Liver (tissue), 9 donors: Measurements from ENCODE around the gene NUDT12. TPM values are rescaled to one million over a fixed set of nuclear protein-coding genes. Genes with fewer than 3 reads are reported as not detected.

ENCODE experiments used
- DNase-seq: peaks from one replicate; pipeline ENCODE4 v3.0.0-alpha.2; 2017; ENCODE audit warnings: low spot score
- H3K27ac ChIP-seq, 2 donors: one replicate each; pipeline ENCODE4 v1.7.0; 2013; ENCODE audit warnings: inconsistent platforms in 2 of 2, low read length in 2 of 2, control low read depth in 1 of 2, low read depth in 1 of 2, mild to moderate bottlenecking in 1 of 2
- H3K27me3 ChIP-seq, 4 donors: one replicate each; pipeline versions ENCODE4 v1.6.1 to v1.7.0; 2013; ENCODE audit warnings: low read length in 3 of 4, inconsistent platforms in 1 of 4, mild to moderate bottlenecking in 1 of 4, moderate library complexity in 1 of 4; ENCODE audit not compliant: control insufficient read depth in 4 of 4, insufficient read depth in 4 of 4
- H3K36me3 ChIP-seq, 4 donors: one replicate each; pipeline versions ENCODE4 v1.6.1 to v1.7.0; 2013; ENCODE audit warnings: low read length in 3 of 4, mild to moderate bottlenecking in 3 of 4, low read depth in 1 of 4, moderate library complexity in 1 of 4; ENCODE audit not compliant: control insufficient read depth in 4 of 4, insufficient read depth in 3 of 4
- H3K4me1 ChIP-seq, 4 donors: one replicate each; pipeline versions ENCODE4 v1.6.1 to v1.7.0; 2013; ENCODE audit warnings: low read length in 3 of 4, mild to moderate bottlenecking in 3 of 4, moderate library complexity in 1 of 4; ENCODE audit not compliant: control insufficient read depth in 4 of 4, insufficient read depth in 4 of 4
- H3K4me3 ChIP-seq, 3 donors: one replicate each; pipeline versions ENCODE4 v1.6.1 to v1.7.0; 2013; ENCODE audit warnings: low read length in 3 of 3, control low read depth in 1 of 3, low read depth in 1 of 3, mild to moderate bottlenecking in 1 of 3
- H3K9ac ChIP-seq, 2 donors: one replicate each; pipeline ENCODE4 v1.7.0; 2013; ENCODE audit warnings: low read length in 2 of 2, mild to moderate bottlenecking in 2 of 2, moderate library complexity in 2 of 2, control low read depth in 1 of 2, low read depth in 1 of 2
- H3K9me3 ChIP-seq, 4 donors: one replicate each; pipeline versions ENCODE4 v1.6.1 to v1.7.0; 2013; ENCODE audit warnings: low read length in 3 of 4; ENCODE audit not compliant: control insufficient read depth in 4 of 4
- FOXA1 ChIP-seq: IDR thresholded peaks from 2 replicates; pipeline ENCODE4 v1.6.1; 2016; ENCODE audit warnings: antibody characterized with exemption
- FOXA2 ChIP-seq: IDR thresholded peaks from 2 replicates; pipeline ENCODE4 v1.6.1; 2016; ENCODE audit warnings: antibody characterized with exemption
- HNF4A ChIP-seq, 2 donors: conservative IDR thresholded peaks; 2 replicates each; pipeline ENCODE4 v1.6.1; 2016; ENCODE audit warnings: antibody characterized with exemption in 2 of 2, mild to moderate bottlenecking in 2 of 2
- HNF4G ChIP-seq: IDR thresholded peaks from 2 replicates; pipeline ENCODE4 v1.6.1; 2016; ENCODE audit warnings: antibody characterized with exemption
- MAX ChIP-seq: IDR thresholded peaks from 2 replicates; pipeline ENCODE4 v1.6.1; 2016; ENCODE audit warnings: antibody characterized with exemption
- NR2F2 ChIP-seq: IDR thresholded peaks from 2 replicates; pipeline ENCODE4 v1.6.1; 2016; ENCODE audit warnings: antibody characterized with exemption
- RXRA ChIP-seq, 2 donors: IDR thresholded peaks; 2 replicates each; pipeline ENCODE4 v1.6.1; 2017 to 2018; ENCODE audit warnings: antibody characterized with exemption in 2 of 2, mild to moderate bottlenecking in 1 of 2
- SP1 ChIP-seq: IDR thresholded peaks from 2 replicates; pipeline ENCODE4 v1.6.1; 2018; ENCODE audit warnings: antibody characterized with exemption, mild to moderate bottlenecking
- TAF1 ChIP-seq: conservative IDR thresholded peaks from 2 replicates; pipeline ENCODE4 v1.6.1; 2016; ENCODE audit warnings: antibody characterized with exemption, mild to moderate bottlenecking
- YY1 ChIP-seq: IDR thresholded peaks from 2 replicates; pipeline ENCODE4 v1.6.1; 2016; ENCODE audit warnings: antibody characterized with exemption, mild to moderate bottlenecking
- ZBTB33 ChIP-seq: IDR thresholded peaks from 2 replicates; pipeline ENCODE4 v1.6.1; 2016; ENCODE audit warnings: antibody characterized with exemption
- WGBS: extraction: QIAGEN DNeasy Blood & Tissue Kit; methylation state at CpG from one replicate; pipeline ENCODE4 v1.1.7; 2013; 5-methylcytosine and 5-hydroxymethylcytosine counted together
- polyA plus RNA-seq, 2 donors: library from polyadenylated mRNA; stranded (reverse) in 1 of 2; unstranded in 1 of 2; fragments of 200-250 nt in 1 of 2; fragments of >200 nt in 1 of 2; fragmentation: Nextera tagmentation in 1 of 2; extraction: Ambion mirVana in 1 of 2; gene quantifications; one replicate each; pipeline versions ENCODE4 v1.2.1 to v1.2.3, GENCODE V29; 2013 to 2015
- total RNA-seq, 2 donors: library from RNA; depleted of rRNA; stranded (reverse); fragments of >200 nt; gene quantifications; one replicate each; pipeline ENCODE4 v1.2.3, GENCODE V29; 2014
- TF ChIP-seq, protein P1 (sequence below): IDR thresholded peaks from 2 replicates; pipeline ENCODE4 v1.6.1; 2016; ENCODE audit warnings: antibody characterized with exemption
- donor health status: healthy.
- donor health status: healthy.
- donor health status: healthy.
- donor health status: healthy.
- donor health status: healthy.

The NUDT12 gene
- total and polyA plus RNA-seq, 4 donors = 8.6 to 19.0 (median 13.3) TPM

DNA sequence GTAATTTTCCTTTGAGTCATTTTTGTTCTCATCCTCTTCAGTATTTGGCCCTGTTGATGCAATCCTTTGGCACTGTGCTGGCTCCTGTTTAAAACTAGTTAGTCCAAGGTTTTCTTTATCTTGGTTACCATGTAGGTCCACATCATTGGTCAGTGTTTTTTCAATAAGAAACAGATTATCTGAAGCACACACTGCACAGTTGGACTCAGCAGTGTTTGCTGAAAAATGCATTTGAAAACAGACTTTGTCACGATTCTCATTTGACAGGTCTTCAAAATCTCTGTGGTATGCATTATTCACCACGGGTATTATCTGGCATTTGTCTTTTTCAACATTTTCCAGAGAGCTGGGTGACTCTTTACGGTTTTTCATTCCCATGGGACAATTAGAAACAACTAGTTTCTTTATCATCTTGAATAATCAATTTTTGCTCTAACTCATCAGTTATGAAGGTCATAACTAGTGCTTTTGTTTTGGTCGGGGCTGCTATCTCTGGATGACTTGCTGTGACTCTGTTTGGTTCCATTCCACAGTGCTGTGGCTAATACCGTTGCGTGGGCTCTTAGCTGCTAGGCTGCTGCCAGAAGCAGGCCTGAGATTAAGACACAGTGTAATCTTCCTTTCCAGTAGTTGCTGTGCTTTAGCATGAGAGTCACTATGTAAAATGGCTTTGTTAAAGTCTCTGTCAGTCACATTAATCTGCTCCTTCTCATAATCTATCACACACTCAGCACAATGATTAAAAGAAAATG is 36.2 kb downstream of the NUDT12 start:
- no peak for DNase-seq
- no peaks in the 10 kb centered on the region for H3K4me1 ChIP-seq
- 79% methylated on average over 6 of the region's 6 CpGs for WGBS
- H3K27me3 ChIP-seq = no peaks in the 10 kb centered on the region
- no peaks in the 10 kb centered on the region for H3K9me3 ChIP-seq
- no peak overlapping the region for H3K4me3 ChIP-seq
- no peak overlapping the region for H3K27ac ChIP-seq
- H3K9ac ChIP-seq = no peak overlapping the region
- H3K36me3 ChIP-seq = no peaks in the 10 kb centered on the region
- TF ChIP-seq HNF4G (no peak), MAX (no peak), TAF1 (no peak), YY1 (no peak)

DNA sequence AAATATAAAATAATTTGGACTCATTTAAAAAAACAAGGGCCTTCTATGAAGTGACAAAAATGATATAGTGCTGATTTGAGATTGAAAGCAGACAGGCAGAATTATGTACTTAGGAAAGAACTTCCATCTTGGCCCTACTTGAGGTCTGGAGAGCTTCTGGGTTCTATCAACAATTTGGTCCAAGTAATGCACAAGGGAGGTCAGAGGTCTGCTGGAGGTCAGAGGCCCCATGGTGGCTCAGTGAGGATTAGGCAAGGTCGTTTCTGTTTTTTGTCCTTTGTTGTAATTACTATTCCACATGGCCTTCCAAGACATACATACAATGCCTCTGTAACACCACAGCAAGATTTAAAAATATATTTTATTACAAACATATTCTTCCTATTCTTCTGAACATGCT is 37.2 kb downstream of the NUDT12 start:
- no peak for DNase-seq
- H3K9ac ChIP-seq = no peak overlapping the region
- H3K9me3 ChIP-seq = no peaks in the 10 kb centered on the region
- no peaks in the 10 kb centered on the region for H3K36me3 ChIP-seq
- no peaks in the 10 kb centered on the region for H3K27me3 ChIP-seq
- H3K4me1 ChIP-seq = no peaks in the 10 kb centered on the region
- WGBS = 56% methylated on average over 1 of the region's 1 CpG
- H3K27ac ChIP-seq = no peak overlapping the region
- TF ChIP-seq FOXA2 = no peak
- TF ChIP-seq HNF4A (conservative IDR thresholded peaks at IDR 0.05) = no peak
- no peak for TF ChIP-seq YY1
- TF ChIP-seq RXRA (IDR thresholded peaks at IDR 0.05) = no peak
- TF ChIP-seq HNF4G = no peak
- TF ChIP-seq, protein P1, sequence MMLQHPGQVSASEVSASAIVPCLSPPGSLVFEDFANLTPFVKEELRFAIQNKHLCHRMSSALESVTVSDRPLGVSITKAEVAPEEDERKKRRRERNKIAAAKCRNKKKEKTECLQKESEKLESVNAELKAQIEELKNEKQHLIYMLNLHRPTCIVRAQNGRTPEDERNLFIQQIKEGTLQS = no peak
- TF ChIP-seq ZBTB33 = no peak
- TF ChIP-seq NR2F2 = peak; percentile 92
- H3K4me3 ChIP-seq = no peak overlapping the region

DNA sequence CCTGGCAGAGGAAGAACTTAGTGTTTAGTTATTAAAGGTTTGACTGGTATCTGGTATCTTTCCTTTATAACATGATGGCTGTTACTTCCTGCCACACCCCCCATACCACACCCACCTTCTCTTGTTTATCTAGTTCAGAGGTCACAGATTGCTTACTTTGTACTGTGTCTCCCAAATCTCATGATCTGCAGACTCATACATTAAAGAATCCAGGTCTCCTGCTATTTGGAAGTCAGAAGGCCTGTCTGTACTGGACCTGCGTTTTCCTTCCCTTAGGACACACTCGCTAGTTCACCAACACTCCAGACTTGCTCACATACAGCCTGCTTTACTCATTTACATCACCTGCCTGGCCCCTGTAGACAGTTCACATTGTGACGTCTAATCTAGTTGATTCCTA is 39.3 kb downstream of the NUDT12 start:
- no peaks in the 10 kb centered on the region for H3K9me3 ChIP-seq
- no peaks in the 10 kb centered on the region for H3K27me3 ChIP-seq
- no peak for DNase-seq
- WGBS = 84% methylated on average over 3 of the region's 3 CpGs
- no peak overlapping the region for H3K9ac ChIP-seq
- no peaks in the 10 kb centered on the region for H3K36me3 ChIP-seq
- H3K4me1 ChIP-seq = no peaks in the 10 kb centered on the region
- TF ChIP-seq SP1 (no peak), HNF4G (no peak), FOXA1 (no peak), YY1 (no peak), HNF4A (conservative IDR thresholded peaks at IDR 0.05) (peak in 1 of 2 donors; percentile 16)
- no peak overlapping the region for H3K27ac ChIP-seq
- H3K4me3 ChIP-seq = no peak overlapping the region
